Esophagus (tissue), 2 donors: ENCODE measurements around the gene NTHL1. TPM values are rescaled to one million over a fixed set of nuclear protein-coding genes. Genes with fewer than 3 reads are reported as not detected.

Experiments
- H3K27ac ChIP-seq, 2 donors: one replicate each; pipeline ENCODE4 v1.5.1; 2013; ENCODE audit warnings: low read depth in 2 of 2, mild to moderate bottlenecking in 2 of 2, inconsistent platforms in 1 of 2, low read length in 1 of 2, moderate library complexity in 1 of 2
- H3K27me3 ChIP-seq, 2 donors: one replicate each; pipeline ENCODE4 v1.6.1; 2013; ENCODE audit warnings: low read length in 2 of 2, control low read depth in 1 of 2, mild to moderate bottlenecking in 1 of 2; ENCODE audit not compliant: insufficient read depth in 2 of 2, control insufficient read depth in 1 of 2
- H3K36me3 ChIP-seq, 2 donors: one replicate each; pipeline ENCODE4 v1.6.1; 2013; ENCODE audit warnings: low read length in 1 of 2; ENCODE audit not compliant: control insufficient read depth in 2 of 2, insufficient read depth in 2 of 2
- H3K4me1 ChIP-seq, 2 donors: one replicate each; pipeline ENCODE4 v1.6.1; 2013; ENCODE audit warnings: low read length in 1 of 2; ENCODE audit not compliant: control insufficient read depth in 2 of 2, insufficient read depth in 2 of 2
- H3K4me3 ChIP-seq, 2 donors: one replicate each; pipeline ENCODE4 v1.5.1; 2013; ENCODE audit warnings: low read length in 2 of 2, mild to moderate bottlenecking in 2 of 2, low read depth in 1 of 2, moderate library complexity in 1 of 2
- H3K9me3 ChIP-seq, 2 donors: one replicate each; pipeline ENCODE4 v1.6.1; 2013; ENCODE audit warnings: mild to moderate bottlenecking in 2 of 2, low read depth in 1 of 2, low read length in 1 of 2, moderate library complexity in 1 of 2; ENCODE audit not compliant: control insufficient read depth in 2 of 2, insufficient read depth in 1 of 2
- WGBS, 2 donors: extraction: QIAGEN DNeasy Blood & Tissue Kit; methylation state at CpG; one replicate each; pipeline ENCODE4 v1.1.7; 2013; 5-methylcytosine and 5-hydroxymethylcytosine counted together
- polyA plus RNA-seq, 2 donors: library from polyadenylated mRNA; stranded (reverse); fragments of 200-250 nt; gene quantifications; one replicate each; pipeline ENCODE4 v1.2.3, GENCODE V29; 2013
- donor health status: healthy with polysubstance abuse.
- donor health status: Bipolar disorder and iron deficiency.

NTHL1 gene
- polyA plus RNA-seq, 2 donors, result 15.1 to 16.2 TPM

DNA sequence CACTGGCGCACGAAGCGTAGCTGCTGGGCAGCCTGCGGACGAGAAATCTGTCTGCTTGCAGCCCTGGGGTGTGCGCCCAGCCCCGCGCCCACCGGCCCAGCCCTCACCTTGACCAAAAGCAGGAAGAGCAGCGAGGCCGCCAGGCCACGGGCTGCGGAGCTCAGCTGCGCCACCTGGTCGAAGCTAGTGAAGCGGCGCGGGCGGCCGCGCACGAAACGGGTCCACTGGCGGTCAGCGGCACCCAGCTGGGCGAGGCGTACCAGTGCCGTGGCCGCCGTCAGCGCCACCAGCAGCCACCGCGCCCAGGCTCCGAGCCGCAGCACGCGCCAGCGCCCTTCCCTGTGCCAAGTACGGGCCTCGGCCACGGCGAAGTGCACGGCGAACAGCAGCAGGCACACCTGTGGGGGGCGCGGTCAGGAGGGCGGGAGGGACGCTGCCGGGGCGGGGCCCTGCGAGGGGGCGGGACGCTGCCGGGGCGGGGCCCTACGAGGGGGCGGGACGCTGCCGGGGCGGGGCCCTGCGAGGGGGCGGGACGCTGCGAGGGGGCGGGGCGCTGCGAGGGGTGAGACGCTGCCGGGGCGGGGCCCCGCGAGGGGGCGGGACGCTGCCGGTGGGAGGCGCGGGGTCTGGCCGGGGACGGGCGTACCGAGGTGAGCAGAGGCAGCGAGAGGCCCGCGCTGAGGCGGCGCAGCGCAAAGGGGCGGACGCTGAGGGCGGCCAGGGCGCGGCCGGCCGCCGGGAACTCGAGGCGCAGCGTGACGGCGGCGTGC lies 43.3 kb upstream of the NTHL1 start:
- H3K27me3 ChIP-seq, result no peaks in the 10 kb centered on the region
- peaks cover 9 to 43% of the 10 kb centered on the region in 2 donors for H3K4me1 ChIP-seq
- H3K36me3 ChIP-seq, result peaks cover 0 to 78% of the 10 kb centered on the region in 2 donors
- WGBS, 2 donors, result 42 to 46% methylated on average over 77 to 101 of the region's 101 CpGs
- peak overlapping the region; percentile 77 to 85 for H3K27ac ChIP-seq
- peak overlapping the region in 1 of 2 donors; percentile 38 for H3K4me3 ChIP-seq
- H3K9me3 ChIP-seq, result no peaks in the 10 kb centered on the region

DNA sequence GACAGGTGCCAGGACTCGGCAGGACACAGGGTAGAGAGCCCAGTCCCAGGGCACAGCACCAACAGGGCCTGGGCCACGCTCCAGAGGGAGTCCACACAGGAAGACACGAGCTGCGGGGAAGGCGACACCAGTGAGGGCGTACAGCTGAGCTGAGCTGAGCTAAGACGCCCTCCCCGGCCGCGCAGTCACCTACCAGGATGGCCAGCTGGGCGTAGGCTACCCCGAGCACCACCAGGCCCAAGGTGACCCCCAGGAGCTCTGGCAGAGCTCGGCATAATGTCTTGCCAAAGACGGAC lies 42.8 kb upstream of the NTHL1 start:
- Histone ChIP-seq H3K4me3 (no peak overlapping the region), H3K4me1 (peaks cover 9 to 43% of the 10 kb centered on the region in 2 donors), H3K9me3 (no peaks in the 10 kb centered on the region), H3K27me3 (no peaks in the 10 kb centered on the region), H3K36me3 (peaks cover 0 to 80% of the 10 kb centered on the region in 2 donors), H3K27ac (peak overlapping the region; percentile 27 to 62)
- WGBS, 2 donors, result 81 to 86% methylated on average over 14 of the region's 14 CpGs

DNA sequence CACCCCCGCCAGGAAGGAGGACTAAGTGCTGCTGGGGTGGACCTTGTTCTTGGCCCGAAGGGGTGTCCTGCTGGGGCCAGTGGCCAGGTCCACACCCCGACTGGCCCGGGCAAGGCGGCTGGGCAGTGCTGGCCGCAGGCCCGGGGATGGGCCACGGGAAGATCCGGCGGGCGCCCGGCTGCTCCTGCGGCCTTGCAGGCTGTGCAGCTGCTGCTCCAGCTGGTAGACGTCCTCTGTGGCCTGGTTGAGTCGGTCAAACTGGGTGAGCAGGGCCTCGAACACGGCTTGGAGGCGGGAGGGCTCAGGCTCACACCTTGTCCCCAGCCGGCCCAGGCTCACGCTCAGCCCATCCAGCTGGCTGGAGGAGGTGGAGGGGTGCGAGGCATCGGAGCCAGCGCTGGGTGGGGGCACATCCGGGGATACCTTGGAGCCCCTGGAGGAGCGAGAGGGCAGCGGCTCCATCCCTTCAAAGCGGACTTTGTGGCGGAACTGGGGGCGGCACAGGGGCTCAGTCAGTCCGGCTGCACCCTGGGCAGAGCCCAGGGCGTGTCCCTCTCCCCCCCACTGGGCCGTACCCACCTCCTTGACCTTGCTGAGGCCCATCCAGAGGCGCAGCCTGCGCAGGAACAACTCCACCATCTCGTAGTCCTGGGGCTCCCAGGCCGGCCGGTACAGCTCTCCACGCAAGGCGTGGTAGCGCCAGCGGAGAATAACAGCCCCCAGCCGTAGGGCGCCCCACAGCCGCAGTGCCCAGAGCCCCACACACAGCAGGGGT lies 42.3 kb upstream of the NTHL1 start:
- Histone ChIP-seq H3K4me1 (peaks cover 9 to 43% of the 10 kb centered on the region in 2 donors), H3K9me3 (no peaks in the 10 kb centered on the region), H3K27me3 (no peaks in the 10 kb centered on the region), H3K4me3 (no peak overlapping the region), H3K36me3 (peaks cover 0 to 83% of the 10 kb centered on the region in 2 donors), H3K27ac (peak overlapping the region in 1 of 2 donors; percentile 62)
- 81 to 87% methylated on average over 44 of the region's 44 CpGs for WGBS, 2 donors

DNA sequence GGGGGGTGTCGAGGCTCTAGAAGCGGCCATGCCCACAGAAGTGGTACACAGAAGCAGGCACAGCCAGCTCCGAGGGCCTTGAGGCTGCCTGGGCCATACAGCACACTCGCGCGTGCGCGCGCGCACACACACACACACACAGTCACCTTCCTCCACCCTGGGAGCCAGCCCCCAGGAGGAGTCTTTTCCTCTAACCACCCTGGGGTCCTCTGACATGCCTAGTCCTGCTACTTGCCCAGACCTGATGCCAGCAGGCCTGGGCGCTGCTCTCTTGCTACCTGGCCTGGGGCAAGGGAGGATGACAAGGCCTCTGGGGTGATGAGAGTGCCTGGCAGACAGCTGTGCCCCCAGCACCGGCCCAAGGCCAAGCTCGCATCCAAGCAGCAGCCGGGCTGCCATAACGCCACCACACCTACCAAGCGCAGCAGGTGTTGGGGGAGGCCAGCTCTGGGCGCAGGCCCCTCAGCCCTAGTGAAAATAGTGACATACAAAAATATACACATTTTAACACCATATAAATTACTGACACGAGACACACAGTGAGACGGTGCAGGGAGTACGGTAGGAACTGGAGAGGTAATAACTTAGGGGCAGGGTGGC lies 41.2 kb upstream of the NTHL1 start:
- 70 to 78% methylated on average over 20 of the region's 20 CpGs for WGBS, 2 donors
- Histone ChIP-seq H3K4me3 (no peak overlapping the region), H3K36me3 (peaks cover 0 to 88% of the 10 kb centered on the region in 2 donors), H3K27ac (no peak overlapping the region), H3K4me1 (peaks cover 9 to 43% of the 10 kb centered on the region in 2 donors), H3K9me3 (no peaks in the 10 kb centered on the region), H3K27me3 (no peaks in the 10 kb centered on the region)

DNA sequence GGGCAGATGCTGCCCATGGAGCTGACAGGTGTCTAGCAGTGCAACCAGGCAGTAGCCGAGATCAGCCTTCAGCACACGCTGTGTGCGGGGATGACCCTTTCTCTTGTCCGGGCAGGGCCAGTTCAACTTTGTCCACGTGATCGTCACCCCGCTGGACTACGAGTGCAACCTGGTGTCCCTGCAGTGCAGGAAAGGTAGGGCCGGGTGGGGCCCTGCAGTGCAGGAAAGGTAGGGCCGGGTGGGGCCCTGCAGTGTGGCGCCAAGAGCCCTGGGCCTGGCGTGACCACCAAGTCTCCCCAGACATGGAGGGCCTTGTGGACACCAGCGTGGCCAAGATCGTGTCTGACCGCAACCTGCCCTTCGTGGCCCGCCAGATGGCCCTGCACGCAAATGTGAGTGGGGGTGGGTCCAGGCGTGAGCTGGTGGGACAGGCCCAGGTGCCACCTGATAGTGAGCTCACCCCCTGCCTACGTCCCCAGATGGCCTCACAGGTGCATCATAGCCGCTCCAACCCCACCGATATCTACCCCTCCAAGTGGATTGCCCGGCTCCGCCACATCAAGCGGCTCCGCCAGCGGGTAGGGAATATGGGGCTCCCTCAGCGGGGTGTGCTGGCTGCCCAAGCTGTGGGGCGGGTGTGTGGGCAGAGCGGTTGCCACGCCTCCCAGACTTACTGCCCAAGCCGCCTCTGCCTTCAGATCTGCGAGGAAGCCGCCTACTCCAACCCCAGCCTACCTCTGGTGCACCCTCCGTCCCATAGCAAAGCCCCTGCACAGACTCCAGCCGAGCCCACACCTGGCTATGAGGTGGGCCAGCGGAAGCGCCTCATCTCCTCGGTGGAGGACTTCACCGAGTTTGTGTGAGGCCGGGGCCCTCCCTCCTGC lies 40.4 kb upstream of the NTHL1 start:
- peaks cover 9 to 41% of the 10 kb centered on the region in 2 donors for H3K4me1 ChIP-seq
- 84 to 85% methylated on average over 41 of the region's 41 CpGs for WGBS, 2 donors
- no peak overlapping the region for H3K4me3 ChIP-seq
- no peaks in the 10 kb centered on the region for H3K9me3 ChIP-seq
- H3K27ac ChIP-seq, result peak overlapping the region in 1 of 2 donors; percentile 0
- H3K27me3 ChIP-seq, result no peaks in the 10 kb centered on the region
- peaks cover 0 to 87% of the 10 kb centered on the region in 2 donors for H3K36me3 ChIP-seq

DNA sequence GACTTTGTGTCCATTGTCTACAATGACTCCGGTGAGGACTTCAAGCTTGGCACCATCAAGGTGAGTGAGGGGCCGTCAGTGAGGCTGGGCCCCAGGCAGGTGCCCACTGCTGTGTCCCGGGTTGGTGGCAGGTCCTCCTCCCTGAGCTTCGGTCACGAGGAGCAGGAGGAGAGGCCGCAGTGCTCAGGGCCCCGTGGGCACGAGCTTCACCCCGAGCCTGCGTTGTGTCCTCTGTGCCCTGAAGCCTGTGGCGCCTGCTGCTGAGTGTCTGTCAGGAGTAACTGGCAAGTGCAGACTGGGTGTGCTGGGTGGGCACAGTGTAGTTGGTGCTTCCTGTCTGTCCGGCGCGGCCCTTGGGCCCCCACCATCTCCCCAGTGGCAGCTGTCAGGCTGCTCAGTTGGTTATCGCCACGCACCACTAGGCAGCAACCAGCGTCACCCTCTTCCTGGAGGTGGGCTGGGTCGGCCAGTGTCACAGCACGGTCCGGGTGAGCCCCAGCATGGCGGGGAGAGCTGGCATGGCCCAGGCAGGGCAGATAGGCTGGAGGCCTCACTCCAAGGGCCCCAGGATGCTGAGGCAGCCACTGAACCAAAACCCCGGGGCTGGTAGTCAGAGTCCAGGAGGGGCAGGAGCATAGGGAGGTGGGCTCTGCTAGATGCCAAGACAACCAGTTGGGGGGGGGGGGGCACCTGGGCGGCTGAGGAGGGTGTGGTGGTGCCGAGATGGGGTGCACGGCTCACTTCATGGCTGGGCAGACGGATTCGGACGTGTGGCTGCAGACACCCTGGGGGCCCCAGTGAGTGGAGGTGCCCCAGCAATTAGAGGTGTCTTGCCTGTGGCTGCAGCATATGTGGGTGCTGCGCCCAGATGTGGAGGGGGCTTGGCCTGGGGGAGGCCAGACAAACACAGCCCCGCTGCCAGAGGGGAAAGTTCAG lies 39.4 kb upstream of the NTHL1 start:
- Histone ChIP-seq H3K36me3 (peaks cover under 1 to 81% of the 10 kb centered on the region in 2 donors), H3K9me3 (no peaks in the 10 kb centered on the region), H3K4me3 (no peak overlapping the region), H3K4me1 (peaks cover 9 to 46% of the 10 kb centered on the region in 2 donors), H3K27me3 (no peaks in the 10 kb centered on the region), H3K27ac (no peak overlapping the region)
- 84 to 88% methylated on average over 30 of the region's 30 CpGs for WGBS, 2 donors

DNA sequence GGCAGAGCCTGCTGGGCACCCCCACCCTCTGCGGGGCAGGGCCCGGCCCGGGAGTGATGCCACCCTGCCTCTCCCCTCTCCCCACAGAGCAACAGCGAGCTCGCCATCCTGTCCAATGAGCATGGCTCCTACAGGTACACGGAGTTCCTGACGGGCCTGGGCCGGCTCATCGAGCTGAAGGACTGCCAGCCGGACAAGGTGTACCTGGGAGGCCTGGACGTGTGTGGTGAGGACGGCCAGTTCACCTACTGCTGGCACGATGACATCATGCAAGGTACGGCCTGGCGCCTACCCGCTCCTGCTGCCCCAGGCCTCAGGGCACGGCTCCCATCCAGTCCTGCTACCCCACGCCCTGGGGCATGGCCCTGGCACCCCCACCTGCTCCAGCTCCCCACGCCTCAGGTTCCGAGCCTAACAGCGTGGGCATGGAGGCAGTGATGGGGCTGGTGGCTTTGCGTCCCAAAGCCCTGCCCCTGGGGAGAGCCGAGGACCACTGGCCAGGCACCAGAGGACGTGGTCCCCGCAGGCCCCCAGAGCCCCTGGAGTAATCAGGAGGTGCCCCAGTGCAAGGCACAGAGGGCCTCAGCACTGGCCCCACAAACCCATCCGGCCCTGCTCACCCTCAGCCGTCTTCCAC lies 38.6 kb upstream of the NTHL1 start:
- 71 to 76% methylated on average over 27 of the region's 27 CpGs for WGBS, 2 donors
- no peaks in the 10 kb centered on the region for H3K9me3 ChIP-seq
- peaks cover 3 to 77% of the 10 kb centered on the region in 2 donors for H3K36me3 ChIP-seq
- no peak overlapping the region for H3K4me3 ChIP-seq
- peaks cover 2 to 44% of the 10 kb centered on the region in 2 donors for H3K4me1 ChIP-seq
- H3K27me3 ChIP-seq, result no peaks in the 10 kb centered on the region
- no peak overlapping the region for H3K27ac ChIP-seq

DNA sequence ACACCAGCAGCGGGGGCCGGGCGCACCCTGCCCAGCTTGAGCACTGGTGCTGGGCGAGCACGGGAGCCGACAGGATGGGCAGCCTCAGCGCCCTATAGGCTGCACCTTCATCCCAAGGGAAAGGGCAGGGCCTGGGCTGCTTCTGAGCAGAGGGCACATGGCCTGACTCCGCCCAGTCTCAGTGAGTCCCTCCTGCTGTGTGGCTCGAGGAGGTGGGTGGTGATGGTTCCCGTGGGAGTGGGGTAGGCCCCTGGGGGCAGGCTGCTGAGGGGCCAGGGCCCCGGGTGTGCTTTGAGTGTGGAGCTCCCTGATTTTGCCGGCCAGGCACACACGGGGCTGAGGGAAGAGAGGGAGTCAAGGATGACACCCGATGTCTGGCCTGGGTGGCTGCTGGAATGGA lies 38.0 kb upstream of the NTHL1 start:
- Histone ChIP-seq H3K4me3 (no peak overlapping the region), H3K27ac (no peak overlapping the region), H3K9me3 (no peaks in the 10 kb centered on the region), H3K27me3 (no peaks in the 10 kb centered on the region), H3K4me1 (peaks cover 2 to 41% of the 10 kb centered on the region in 2 donors), H3K36me3 (peaks cover 3 to 78% of the 10 kb centered on the region in 2 donors)
- 70 to 81% methylated on average over 10 to 14 of the region's 14 CpGs for whole genome bisulfite sequencing, 2 donors
